Measurements from ENCODE around the gene GLUD1. TPM values are rescaled to one million over a fixed set of nuclear protein-coding genes. Genes with fewer than 3 reads are reported as not detected.
A peak's percentile ranks its signal among the peaks of the same experiment; 100 is the strongest.
"Not testable (repeated sequence)": the region's sequence is repeated elsewhere in the genome, so short reads cannot be mapped to it uniquely, and the experiment has no call there.

Gene GLUD1
- total RNA-seq, result 10 to 100 TPM; 85.7 to 94.5 (median 88.8) TPM
- 54.6 TPM for polyA plus RNA-seq
- long read RNA-seq, donor 1, transcript GLUD1-201 (13 exons, 3,039 nt), result major isoform, 271 of 293 reads
- long read RNA-seq, donor 1, partial matches to known transcripts, result 8 of 293 reads
- long read RNA-seq, donor 1, other reads (novel, unspliced or antisense), result 14 of 293 reads
- long read RNA-seq, donor 2, transcript GLUD1-201 (13 exons, 3,039 nt), result major isoform, 89 of 97 reads
- long read RNA-seq, donor 2, partial matches to known transcripts, result 6 of 97 reads
- long read RNA-seq, donor 2, other reads (novel, unspliced or antisense), result 2 of 97 reads
- long read RNA-seq, donor 3, transcript GLUD1-201 (13 exons, 3,039 nt), result major isoform, 107 of 128 reads
- long read RNA-seq, donor 3, partial matches to known transcripts, result 17 of 128 reads
- long read RNA-seq, donor 3, other reads (novel, unspliced or antisense), result 4 of 128 reads
- long read RNA-seq, donor 4, transcript GLUD1-201 (13 exons, 3,039 nt), result major isoform, 118 of 126 reads
- long read RNA-seq, donor 4, partial matches to known transcripts, result 7 of 126 reads
- long read RNA-seq, donor 4, other reads (novel, unspliced or antisense), result 1 of 126 reads

GRCh38 chr10:87094373-87095235 lies at the start of gene GLUD1, which contains the start of gene SHLD2:
Gene GLUD1, minus strand, starts transcription at chr10:87094843. Its CDS starts 74 bp downstream, at chr10:87094769.
Gene SHLD2, plus strand, starts transcription at chr10:87095206. Its CDS starts 56,149 bp downstream, at chr10:87151355.
- DNase-seq (peak; percentile 95 to 97 (median 97)), ATAC-seq (peak; percentile 86)
- under 1% methylated on average over 110 of the region's 111 CpGs for WGBS
- no peaks in the 10 kb centered on the region for H3K4me1 ChIP-seq (ENCODE audit: control insufficient read depth, insufficient read depth, low read length)
- no peaks in the 10 kb centered on the region for H3K27me3 ChIP-seq (ENCODE audit: control insufficient read depth, insufficient read depth)
- intact Hi-C loops (cut with DNase I), result loop anchor here in 1 of 4 donors (10.0 kb wide), 1 partner anchor 120 kb away; no protein-coding TSS in a partner anchor
- peak within 1 kb of the TSS; percentile 98 for H3K27ac ChIP-seq (ENCODE audit: low read length)
- peak within 1 kb of the TSS; percentile 61 for H3K4me3 ChIP-seq (ENCODE audit: low read length)
- H3K9me3 ChIP-seq (ENCODE audit: control insufficient read depth, low read length), result no peaks in the 10 kb centered on the region

DNA sequence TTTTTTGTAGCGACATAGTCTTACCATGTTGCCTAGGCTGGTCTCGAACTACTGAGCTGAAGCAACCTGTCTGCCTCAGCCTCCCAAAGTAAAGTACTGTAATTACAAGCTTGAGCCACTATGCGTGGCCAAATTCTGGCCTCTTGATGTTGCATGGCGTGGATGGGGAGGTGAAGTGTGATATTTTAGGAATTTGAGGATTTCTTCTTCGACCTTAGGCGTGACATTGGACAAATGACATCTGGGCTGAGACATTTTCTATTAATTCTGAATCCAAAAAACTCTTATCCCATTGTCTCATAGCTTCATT lies 48.4 kb upstream of the GLUD1 start:
- H3K4me1 ChIP-seq (ENCODE audit: control insufficient read depth, insufficient read depth, low read length); ATAC-seq; H3K27me3 ChIP-seq (ENCODE audit: control insufficient read depth, insufficient read depth); H3K27ac ChIP-seq (ENCODE audit: low read length); intact Hi-C loops (cut with DNase I); DNase-seq; H3K4me3 ChIP-seq (ENCODE audit: low read length); H3K9me3 ChIP-seq (ENCODE audit: control insufficient read depth, low read length): not testable (repeated sequence)
- WGBS, result 83% methylated on average over 6 of the region's 6 CpGs

DNA sequence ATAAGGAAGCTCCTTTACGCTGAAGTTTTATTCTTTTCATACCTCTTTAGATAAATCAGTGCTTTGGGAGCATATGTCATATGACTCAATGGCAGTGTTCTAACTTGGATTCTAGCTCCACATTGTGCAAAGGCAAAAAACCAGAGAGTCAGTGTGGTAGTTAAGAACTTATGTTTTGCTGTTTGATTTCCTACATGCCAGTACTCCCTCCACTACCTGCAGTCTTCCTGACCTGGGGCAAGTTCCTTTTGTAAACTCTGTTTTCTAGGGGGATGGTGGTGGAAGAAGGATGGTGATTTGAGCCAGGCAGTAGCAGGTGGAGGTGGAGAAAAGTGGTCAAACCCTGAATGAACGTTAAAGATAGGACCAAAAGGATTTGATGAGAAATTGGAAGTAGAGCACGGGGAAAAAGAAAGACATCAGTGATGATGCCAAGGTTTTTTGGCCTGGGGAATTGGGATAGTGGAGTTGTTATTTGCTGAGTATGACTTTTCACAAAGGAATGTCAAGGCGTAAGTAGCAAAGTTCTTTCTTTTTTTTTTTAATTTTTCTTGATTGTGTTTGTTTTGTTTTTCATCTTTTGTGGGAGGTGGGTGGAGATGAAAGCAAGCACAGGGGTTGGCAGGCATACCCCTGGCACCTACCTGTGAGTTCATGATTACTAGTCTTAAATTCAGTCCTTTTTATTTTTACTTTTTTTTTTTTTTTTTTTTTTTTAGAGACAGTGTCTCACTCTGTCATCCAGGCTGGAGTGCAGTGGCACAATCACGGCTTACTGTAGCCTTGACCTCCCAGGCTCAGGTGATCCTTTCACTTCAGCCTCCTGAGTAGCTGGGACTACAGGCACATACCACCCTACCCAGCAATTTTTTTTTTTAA lies 47.8 kb upstream of the GLUD1 start:
- WGBS, result 48% methylated on average over 5 of the region's 5 CpGs
- H3K9me3 ChIP-seq (ENCODE audit: control insufficient read depth, low read length); DNase-seq; intact Hi-C loops (cut with DNase I); H3K27ac ChIP-seq (ENCODE audit: low read length); H3K4me3 ChIP-seq (ENCODE audit: low read length); H3K4me1 ChIP-seq (ENCODE audit: control insufficient read depth, insufficient read depth, low read length); H3K27me3 ChIP-seq (ENCODE audit: control insufficient read depth, insufficient read depth): not testable (repeated sequence)
- ATAC-seq, result peak in 1 of 2 donors; percentile 56

DNA sequence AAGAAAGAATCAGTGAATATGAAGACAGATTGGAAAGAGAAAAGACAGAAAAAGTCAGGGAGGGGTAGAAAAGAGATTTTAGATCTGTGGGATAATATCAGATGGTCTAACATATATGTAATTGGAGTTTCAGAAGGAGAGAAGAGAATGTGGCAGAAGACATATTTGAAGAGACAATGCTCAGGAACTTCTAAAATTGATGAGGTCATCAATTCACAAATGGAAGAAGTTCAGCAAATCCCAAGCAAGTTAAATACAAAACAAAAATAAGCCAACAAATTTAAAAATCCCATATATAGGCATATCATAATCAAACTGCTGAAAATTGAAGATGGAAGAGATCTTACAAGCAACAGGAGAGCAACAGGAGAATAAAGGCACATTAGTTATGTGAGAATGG lies 42.8 kb upstream of the GLUD1 start:
- H3K9me3 ChIP-seq (ENCODE audit: control insufficient read depth, low read length); DNase-seq; H3K4me1 ChIP-seq (ENCODE audit: control insufficient read depth, insufficient read depth, low read length); ATAC-seq; H3K4me3 ChIP-seq (ENCODE audit: low read length); intact Hi-C loops (cut with DNase I); H3K27ac ChIP-seq (ENCODE audit: low read length); H3K27me3 ChIP-seq (ENCODE audit: control insufficient read depth, insufficient read depth): not testable (repeated sequence)

GRCh38 chr10:87134440-87134839 lies 39.8 kb upstream of the GLUD1 start:
- H3K4me3 ChIP-seq (ENCODE audit: low read length); H3K27me3 ChIP-seq (ENCODE audit: control insufficient read depth, insufficient read depth); H3K9me3 ChIP-seq (ENCODE audit: control insufficient read depth, low read length); intact Hi-C loops (cut with DNase I); H3K4me1 ChIP-seq (ENCODE audit: control insufficient read depth, insufficient read depth, low read length); DNase-seq; H3K27ac ChIP-seq (ENCODE audit: low read length): not testable (repeated sequence)
- peak; percentile 66 to 85 for ATAC-seq
- 75% methylated on average over 2 of the region's 2 CpGs for WGBS

DNA sequence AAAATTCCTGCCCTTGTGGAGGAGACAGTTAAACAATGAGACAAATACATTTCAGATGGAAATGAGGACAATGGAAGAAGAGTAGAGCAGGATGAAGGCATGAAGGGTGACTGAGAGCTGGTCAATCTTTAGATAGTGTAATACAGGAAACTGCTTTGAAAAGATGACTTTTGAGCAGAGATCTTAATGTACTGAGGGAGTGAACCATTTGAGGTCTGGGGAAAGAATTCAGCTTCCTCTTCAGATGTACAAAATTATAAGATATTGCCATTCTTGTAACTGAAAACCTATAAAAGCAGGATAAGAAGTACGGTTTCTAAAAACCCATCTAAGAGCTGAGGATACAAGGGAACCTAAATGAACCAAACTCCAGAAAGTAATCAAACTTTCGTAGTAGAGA lies 39.3 kb upstream of the GLUD1 start:
- H3K27me3 ChIP-seq (ENCODE audit: control insufficient read depth, insufficient read depth); ATAC-seq; H3K27ac ChIP-seq (ENCODE audit: low read length); H3K9me3 ChIP-seq (ENCODE audit: control insufficient read depth, low read length); H3K4me3 ChIP-seq (ENCODE audit: low read length); DNase-seq; intact Hi-C loops (cut with DNase I); H3K4me1 ChIP-seq (ENCODE audit: control insufficient read depth, insufficient read depth, low read length): not testable (repeated sequence)
- 88% methylated on average over 2 of the region's 2 CpGs for WGBS

- not testable (repeated sequence) for DNase-seq
Observed at GRCh38 chr10:87132176-87132575, 37.5 kb upstream of the GLUD1 start.

GRCh38 chr10:87127607-87128156 lies 33.0 kb upstream of the GLUD1 start:
- H3K9me3 ChIP-seq (ENCODE audit: control insufficient read depth, low read length); H3K27ac ChIP-seq (ENCODE audit: low read length); H3K4me3 ChIP-seq (ENCODE audit: low read length); ATAC-seq; H3K27me3 ChIP-seq (ENCODE audit: control insufficient read depth, insufficient read depth); DNase-seq; H3K4me1 ChIP-seq (ENCODE audit: control insufficient read depth, insufficient read depth, low read length); intact Hi-C loops (cut with DNase I): not testable (repeated sequence)
- 81% methylated on average over 2 of the region's 3 CpGs for WGBS

More at GRCh38 chr10:87132176-87132575, 37.5 kb upstream of the GLUD1 start:
- ATAC-seq; H3K9me3 ChIP-seq (ENCODE audit: control insufficient read depth, low read length); intact Hi-C loops (cut with DNase I); H3K27me3 ChIP-seq (ENCODE audit: control insufficient read depth, insufficient read depth); H3K4me3 ChIP-seq (ENCODE audit: low read length); H3K4me1 ChIP-seq (ENCODE audit: control insufficient read depth, insufficient read depth, low read length); H3K27ac ChIP-seq (ENCODE audit: low read length): not testable (repeated sequence)

GRCh38 chr10:87127048-87127447 lies 32.4 kb upstream of the GLUD1 start:
- H3K27ac ChIP-seq (ENCODE audit: low read length); H3K27me3 ChIP-seq (ENCODE audit: control insufficient read depth, insufficient read depth); DNase-seq; intact Hi-C loops (cut with DNase I); ATAC-seq; H3K9me3 ChIP-seq (ENCODE audit: control insufficient read depth, low read length); H3K4me1 ChIP-seq (ENCODE audit: control insufficient read depth, insufficient read depth, low read length); H3K4me3 ChIP-seq (ENCODE audit: low read length): not testable (repeated sequence)
- 100% methylated on average over 1 of the region's 2 CpGs for WGBS

DNA sequence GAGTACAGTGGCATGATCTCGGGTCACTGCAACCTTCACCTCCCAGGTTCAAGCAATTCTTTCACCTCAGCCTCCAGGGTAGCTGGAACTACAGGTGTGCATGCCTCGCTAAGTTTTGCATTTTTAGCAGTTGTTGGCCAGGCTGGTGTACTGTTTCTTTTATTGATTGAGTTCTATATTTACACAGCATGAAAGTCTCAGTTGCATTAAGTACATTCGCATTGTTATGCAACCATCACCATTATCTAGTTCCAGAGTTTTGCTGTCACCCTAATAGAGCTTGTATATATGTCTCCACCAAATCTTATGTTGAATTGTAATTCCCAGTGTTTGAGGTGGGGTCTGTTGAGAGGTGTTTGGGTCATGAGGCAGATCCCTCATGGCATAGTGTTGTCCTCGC lies 28.7 kb upstream of the GLUD1 start:
- H3K27ac ChIP-seq (ENCODE audit: low read length); intact Hi-C loops (cut with DNase I); H3K9me3 ChIP-seq (ENCODE audit: control insufficient read depth, low read length); ATAC-seq; H3K4me1 ChIP-seq (ENCODE audit: control insufficient read depth, insufficient read depth, low read length); H3K27me3 ChIP-seq (ENCODE audit: control insufficient read depth, insufficient read depth); H3K4me3 ChIP-seq (ENCODE audit: low read length); DNase-seq: not testable (repeated sequence)
- WGBS, result 91% methylated on average over 3 of the region's 4 CpGs
